ENCODE results near the gene ST6GAL1. TPM values are rescaled to one million over a fixed set of nuclear protein-coding genes. Genes with fewer than 3 reads are reported as not detected.

Gene ST6GAL1
- polyA plus RNA-seq, 1 of the 3 experiments (the other 2 are of a cell fraction): 3.9 TPM

GRCh38 chr3:186930641-186931531 is 560 bp downstream of the ST6GAL1 start:
- H3F3A ChIP-seq (replicated peaks; ENCODE audit: insufficient read depth): peaks cover 3% of the 10 kb centered on the region
- ChIA-PET POLR2A (no interaction called here), CTCF (interaction anchor here (0.9 to 2.1 kb wide), 7 partner anchors 8 to 82 kb away, joined by 3 to 7 read pairs (median 4); no protein-coding TSS in a partner anchor)
- H3K27me3 ChIP-seq (ENCODE audit: insufficient read depth): no peaks in the 10 kb centered on the region
- peak overlapping the region; percentile 82 to 90 for H3K4me3 ChIP-seq (ENCODE audit: low read depth in 2 of 2, low read length in 1 of 2)
- WGBS (ENCODE audit: low lambda C conversion rate): 4% methylated on average over 30 of the region's 76 CpGs
- peak; percentile 73 for DNase-seq
- H3K9me2 ChIP-seq: no peaks in the 10 kb centered on the region
- no peaks in the 10 kb centered on the region for H3K79me2 ChIP-seq (ENCODE audit: insufficient read depth)
- no peaks in the 10 kb centered on the region for H4K20me1 ChIP-seq (ENCODE audit: insufficient read depth)
- no peaks in the 10 kb centered on the region for H3K36me3 ChIP-seq (replicated peaks in 1 of 2; ENCODE audit: control insufficient read depth in 1 of 2, insufficient read depth in 2 of 2, low read length in 1 of 2)
- peak overlapping the region; percentile 98 for H2AFZ ChIP-seq (ENCODE audit: low read depth)
- H3K27ac ChIP-seq (ENCODE audit: low read depth in 2 of 2, low read length in 1 of 2): no peak overlapping the region
- peak overlapping the region; percentile 69; the same call in 1 of the 2 replicates for H3K9ac ChIP-seq
- H3K4me2 ChIP-seq: peak overlapping the region; percentile 97
- no peaks in the 10 kb centered on the region for H3K9me3 ChIP-seq
- TF ChIP-seq, protein P1, sequence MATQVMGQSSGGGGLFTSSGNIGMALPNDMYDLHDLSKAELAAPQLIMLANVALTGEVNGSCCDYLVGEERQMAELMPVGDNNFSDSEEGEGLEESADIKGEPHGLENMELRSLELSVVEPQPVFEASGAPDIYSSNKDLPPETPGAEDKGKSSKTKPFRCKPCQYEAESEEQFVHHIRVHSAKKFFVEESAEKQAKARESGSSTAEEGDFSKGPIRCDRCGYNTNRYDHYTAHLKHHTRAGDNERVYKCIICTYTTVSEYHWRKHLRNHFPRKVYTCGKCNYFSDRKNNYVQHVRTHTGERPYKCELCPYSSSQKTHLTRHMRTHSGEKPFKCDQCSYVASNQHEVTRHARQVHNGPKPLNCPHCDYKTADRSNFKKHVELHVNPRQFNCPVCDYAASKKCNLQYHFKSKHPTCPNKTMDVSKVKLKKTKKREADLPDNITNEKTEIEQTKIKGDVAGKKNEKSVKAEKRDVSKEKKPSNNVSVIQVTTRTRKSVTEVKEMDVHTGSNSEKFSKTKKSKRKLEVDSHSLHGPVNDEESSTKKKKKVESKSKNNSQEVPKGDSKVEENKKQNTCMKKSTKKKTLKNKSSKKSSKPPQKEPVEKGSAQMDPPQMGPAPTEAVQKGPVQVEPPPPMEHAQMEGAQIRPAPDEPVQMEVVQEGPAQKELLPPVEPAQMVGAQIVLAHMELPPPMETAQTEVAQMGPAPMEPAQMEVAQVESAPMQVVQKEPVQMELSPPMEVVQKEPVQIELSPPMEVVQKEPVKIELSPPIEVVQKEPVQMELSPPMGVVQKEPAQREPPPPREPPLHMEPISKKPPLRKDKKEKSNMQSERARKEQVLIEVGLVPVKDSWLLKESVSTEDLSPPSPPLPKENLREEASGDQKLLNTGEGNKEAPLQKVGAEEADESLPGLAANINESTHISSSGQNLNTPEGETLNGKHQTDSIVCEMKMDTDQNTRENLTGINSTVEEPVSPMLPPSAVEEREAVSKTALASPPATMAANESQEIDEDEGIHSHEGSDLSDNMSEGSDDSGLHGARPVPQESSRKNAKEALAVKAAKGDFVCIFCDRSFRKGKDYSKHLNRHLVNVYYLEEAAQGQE (IDR thresholded peaks at IDR 0.05; ENCODE audit: low read depth, low read length): no peak
- peak; percentile 58 for TF ChIP-seq MXI1 (IDR thresholded peaks at IDR 0.05; ENCODE audit: low read depth, low read length)
- no peak for TF ChIP-seq FOXJ3 (CRISPR knock-in tag; IDR thresholded peaks at IDR 0.05)
- TF ChIP-seq, protein P2, sequence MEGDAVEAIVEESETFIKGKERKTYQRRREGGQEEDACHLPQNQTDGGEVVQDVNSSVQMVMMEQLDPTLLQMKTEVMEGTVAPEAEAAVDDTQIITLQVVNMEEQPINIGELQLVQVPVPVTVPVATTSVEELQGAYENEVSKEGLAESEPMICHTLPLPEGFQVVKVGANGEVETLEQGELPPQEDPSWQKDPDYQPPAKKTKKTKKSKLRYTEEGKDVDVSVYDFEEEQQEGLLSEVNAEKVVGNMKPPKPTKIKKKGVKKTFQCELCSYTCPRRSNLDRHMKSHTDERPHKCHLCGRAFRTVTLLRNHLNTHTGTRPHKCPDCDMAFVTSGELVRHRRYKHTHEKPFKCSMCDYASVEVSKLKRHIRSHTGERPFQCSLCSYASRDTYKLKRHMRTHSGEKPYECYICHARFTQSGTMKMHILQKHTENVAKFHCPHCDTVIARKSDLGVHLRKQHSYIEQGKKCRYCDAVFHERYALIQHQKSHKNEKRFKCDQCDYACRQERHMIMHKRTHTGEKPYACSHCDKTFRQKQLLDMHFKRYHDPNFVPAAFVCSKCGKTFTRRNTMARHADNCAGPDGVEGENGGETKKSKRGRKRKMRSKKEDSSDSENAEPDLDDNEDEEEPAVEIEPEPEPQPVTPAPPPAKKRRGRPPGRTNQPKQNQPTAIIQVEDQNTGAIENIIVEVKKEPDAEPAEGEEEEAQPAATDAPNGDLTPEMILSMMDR (IDR thresholded peaks at IDR 0.05): 0 out of 2 replicates have a peak, but pooled peaks have one; percentile 18
- no peak for TF ChIP-seq EP300 (IDR thresholded peaks at IDR 0.05; ENCODE audit: borderline replicate concordance in 1 of 2, low read depth in 1 of 2, low read length in 1 of 2)
- peak; percentile 63; the same call in 1 of the 2 replicates for TF ChIP-seq SIN3A (IDR thresholded peaks at IDR 0.05; ENCODE audit: borderline replicate concordance, low read depth, low read length)
- H3K4me1 ChIP-seq (ENCODE audit: control insufficient read depth in 1 of 2, insufficient read depth in 2 of 2, low read depth in 1 of 2, low read length in 1 of 2): peaks cover 8 to 11% of the 10 kb centered on the region in 2 experiments; a peak in 2 of 4 replicates

Measured in SK-N-SH (cell line).